Mesenchymal stem cell (in vitro differentiated cells and primary cell): ENCODE data around the gene RARB.

Source experiments
- DNase-seq: peaks from one replicate; pipeline ENCODE4 v3.0.0-alpha.2; 2013
- H2AFZ ChIP-seq: one replicate; pipeline ENCODE4 v1.6.1; 2013; ENCODE audit warnings: low read depth, mild to moderate bottlenecking, control low read depth, inconsistent platforms, low read length, moderate library complexity
- H2AK5ac ChIP-seq: 2 replicates; pipeline ENCODE4 v1.6.1; 2013; ENCODE audit warnings: low read length, moderate library complexity, mild to moderate bottlenecking, inconsistent platforms; ENCODE audit not compliant: severe bottlenecking
- H2BK120ac ChIP-seq: one replicate; pipeline ENCODE4 v1.6.1; 2013; ENCODE audit warnings: low read depth, mild to moderate bottlenecking, inconsistent platforms, low read length, moderate library complexity
- H2BK12ac ChIP-seq, 2 experiments: one replicate each; pipeline ENCODE4 v1.6.1; 2013; ENCODE audit warnings: inconsistent platforms in 2 of 2, low read length in 2 of 2, mild to moderate bottlenecking in 2 of 2, moderate library complexity in 2 of 2, control low read depth in 1 of 2
- H2BK15ac ChIP-seq: one replicate; pipeline ENCODE4 v1.6.1; 2013; ENCODE audit warnings: mild to moderate bottlenecking, low read depth, inconsistent platforms; ENCODE audit not compliant: poor library complexity, severe bottlenecking
- H2BK5ac ChIP-seq: 2 replicates; pipeline ENCODE4 v1.6.1; 2013; ENCODE audit warnings: low read depth, mild to moderate bottlenecking, low read length, control low read depth, inconsistent platforms; ENCODE audit not compliant: poor library complexity, severe bottlenecking
- H3K14ac ChIP-seq, 2 experiments: one replicate each; pipeline ENCODE4 v1.6.1; 2013; ENCODE audit warnings: inconsistent platforms in 2 of 2, low read length in 2 of 2, control low read depth in 1 of 2, mild to moderate bottlenecking in 1 of 2, moderate library complexity in 1 of 2
- H3K18ac ChIP-seq, 2 experiments: one replicate each; pipeline ENCODE4 v1.6.1; 2013; ENCODE audit warnings: inconsistent platforms in 2 of 2, low read length in 2 of 2, control low read depth in 1 of 2, low read depth in 1 of 2, mild to moderate bottlenecking in 1 of 2
- H3K23ac ChIP-seq, 2 experiments: one replicate each; pipeline ENCODE4 v1.6.1; 2013; ENCODE audit warnings: inconsistent platforms in 2 of 2, low read length in 2 of 2, mild to moderate bottlenecking in 2 of 2, moderate library complexity in 2 of 2, control low read depth in 1 of 2
- H3K27ac ChIP-seq: 2 replicates; pipeline ENCODE4 v1.5.1; 2013; ENCODE audit warnings: mild to moderate bottlenecking, moderate library complexity, low read length, control low read depth, inconsistent platforms; ENCODE audit not compliant: poor library complexity, severe bottlenecking
- H3K27me3 ChIP-seq, 2 experiments: 2 replicates each; pipeline versions ENCODE4 v1.6.1 to v1.7.0; 2013; ENCODE audit warnings: low read length in 2 of 2, mild to moderate bottlenecking in 2 of 2, moderate library complexity in 2 of 2, control low read depth in 1 of 2, inconsistent platforms in 1 of 2; ENCODE audit not compliant: control insufficient read depth in 1 of 2, insufficient read depth in 1 of 2
- H3K36me3 ChIP-seq, 2 experiments: 2 replicates each; pipeline versions ENCODE4 v1.6.1 to v1.7.0; 2013; ENCODE audit warnings: low read length in 2 of 2, control low read depth in 1 of 2, inconsistent platforms in 1 of 2, low read depth in 1 of 2, mild to moderate bottlenecking in 1 of 2; ENCODE audit not compliant: insufficient read depth in 2 of 2, control insufficient read depth in 1 of 2
- H3K4ac ChIP-seq, 2 experiments: one replicate each; pipeline ENCODE4 v1.6.1; 2013; ENCODE audit warnings: inconsistent platforms in 2 of 2, low read length in 2 of 2, mild to moderate bottlenecking in 2 of 2, moderate library complexity in 2 of 2, control low read depth in 1 of 2, low read depth in 1 of 2
- H3K4me1 ChIP-seq: 2 replicates; pipeline ENCODE4 v1.6.1; 2013; ENCODE audit warnings: low read depth, low read length, control low read depth; ENCODE audit not compliant: control insufficient read depth, insufficient read depth
- H3K4me2 ChIP-seq: 2 replicates; pipeline ENCODE4 v1.6.1; 2013; ENCODE audit warnings: low read length, mild to moderate bottlenecking, inconsistent platforms; ENCODE audit not compliant: poor library complexity, severe bottlenecking
- H3K4me3 ChIP-seq, 2 experiments: 2 replicates each; pipeline versions ENCODE4 v1.5.1 to v1.7.0; 2013; ENCODE audit warnings: low read length in 2 of 2, mild to moderate bottlenecking in 2 of 2, control low read depth in 1 of 2, low read depth in 1 of 2; ENCODE audit not compliant: insufficient read depth in 1 of 2
- H3K79me1 ChIP-seq: replicated peaks from 2 replicates; pipeline ENCODE4 v1.6.1; 2013; ENCODE audit warnings: mild to moderate bottlenecking, control low read depth, low read length, inconsistent platforms; ENCODE audit not compliant: poor library complexity, severe bottlenecking
- H3K9ac ChIP-seq: 2 replicates; pipeline ENCODE4 v1.7.0; 2013; ENCODE audit warnings: mild to moderate bottlenecking, low read length, moderate library complexity
- H3K9me3 ChIP-seq: 2 replicates; pipeline ENCODE4 v1.7.0; 2013; ENCODE audit warnings: mild to moderate bottlenecking, low read length; ENCODE audit not compliant: control insufficient read depth
- H4K8ac ChIP-seq: one replicate; pipeline ENCODE4 v1.6.1; 2013; ENCODE audit warnings: inconsistent platforms, mild to moderate bottlenecking, low read length, moderate library complexity
- H4K91ac ChIP-seq: one replicate; pipeline ENCODE4 v1.6.1; 2013; ENCODE audit warnings: mild to moderate bottlenecking, low read length, inconsistent platforms
- WGBS: methylation state at CpG from one replicate; pipeline ENCODE4 v1.1.7; 2013; ENCODE audit warnings: mixed read lengths; 5-methylcytosine and 5-hydroxymethylcytosine counted together

The RARB gene

DNA sequence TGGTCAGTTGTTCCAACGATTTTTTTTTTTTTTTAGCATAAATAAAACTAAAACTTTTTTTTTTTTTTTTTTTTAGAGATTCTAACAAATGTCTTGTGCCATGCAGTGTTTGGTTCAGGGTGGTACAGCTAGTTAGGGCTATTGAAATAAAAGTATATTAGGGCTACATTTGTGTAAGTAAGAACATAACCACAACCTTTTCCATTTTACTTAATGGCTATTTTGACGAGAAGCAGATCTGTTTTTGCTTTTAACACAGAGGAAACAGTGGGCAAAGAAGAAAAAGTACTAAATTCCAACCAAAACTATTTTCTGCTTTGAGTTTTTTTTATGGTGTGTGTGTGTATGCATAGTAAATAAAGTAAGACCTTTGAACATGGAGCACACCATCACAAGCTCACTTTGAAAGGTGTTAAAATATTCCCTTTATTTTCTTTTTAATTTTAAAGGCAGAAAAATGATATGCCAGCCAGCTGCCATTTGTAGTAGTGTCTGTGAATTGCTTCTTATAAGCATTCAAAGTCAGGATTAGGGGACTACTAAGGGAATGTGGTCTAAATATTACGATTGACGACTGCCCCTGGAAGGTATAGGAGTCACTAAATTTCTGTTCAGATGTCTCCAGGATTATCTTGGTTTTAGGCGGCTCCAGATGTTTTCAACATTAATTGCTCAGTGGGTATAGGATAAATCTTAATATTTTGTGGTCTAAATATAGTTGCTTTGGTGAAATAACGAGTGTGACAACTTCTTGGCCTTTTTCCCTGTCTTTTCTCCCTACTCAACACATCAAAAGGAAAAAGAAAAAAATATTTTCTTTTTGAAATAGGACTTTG is 3.1 kb downstream of the RARB start:
- Histone ChIP-seq H3K4me2 (no peak overlapping the region), H2AFZ (no peak overlapping the region), H4K91ac (no peak overlapping the region), H2BK15ac (no peak overlapping the region), H2BK12ac (no peak overlapping the region), H3K18ac (no peak overlapping the region), H3K23ac (no peak overlapping the region), H2BK5ac (no peak overlapping the region), H4K8ac (no peak overlapping the region), H3K79me1 (no peaks in the 10 kb centered on the region), H2BK120ac (no peak overlapping the region), H3K4me3 (no peak overlapping the region), H3K4me1 (peaks cover 7% of the 10 kb centered on the region), H3K9ac (no peak overlapping the region), H3K9me3 (no peaks in the 10 kb centered on the region), H2AK5ac (no peak overlapping the region), H3K4ac (no peak overlapping the region), H3K27me3 (no peaks in the 10 kb centered on the region), H3K27ac (no peak overlapping the region), H3K14ac (no peak overlapping the region), H3K36me3 (no peaks in the 10 kb centered on the region)
- WGBS, result 68% methylated on average over 3 of the region's 6 CpGs
- DNase-seq, result peak; percentile 43

- H3K4me1 ChIP-seq, result peaks cover 6% of the 10 kb centered on the region
- no peak overlapping the region for H3K4ac ChIP-seq
- H2AK5ac ChIP-seq, result no peak overlapping the region
- no peaks in the 10 kb centered on the region for H3K79me1 ChIP-seq
- whole genome bisulfite sequencing, result 95% methylated on average over 2 of the region's 4 CpGs
- H3K9ac ChIP-seq, result no peak overlapping the region
- H4K91ac ChIP-seq, result no peak overlapping the region
- no peak overlapping the region for H2AFZ ChIP-seq
- H3K18ac ChIP-seq, result no peak overlapping the region
- no peaks in the 10 kb centered on the region for H3K9me3 ChIP-seq
- H3K23ac ChIP-seq, result no peak overlapping the region
- H2BK120ac ChIP-seq, result no peak overlapping the region
- H3K27ac ChIP-seq, result no peak overlapping the region
- no peak overlapping the region for H4K8ac ChIP-seq
- no peaks in the 10 kb centered on the region for H3K27me3 ChIP-seq
- no peak overlapping the region for H2BK15ac ChIP-seq
- H2BK5ac ChIP-seq, result no peak overlapping the region
- H3K36me3 ChIP-seq, result no peaks in the 10 kb centered on the region
- no peak overlapping the region for H3K4me2 ChIP-seq
- no peak overlapping the region for H3K4me3 ChIP-seq
- DNase-seq, result no peak
- H3K14ac ChIP-seq, result no peak overlapping the region
- no peak overlapping the region for H2BK12ac ChIP-seq
Observed at GRCh38 chr3:25432176-25432720, 4.2 kb downstream of the RARB start.

GRCh38 chr3:25433106-25433505 is 5.0 kb downstream of the RARB start:
- Histone ChIP-seq H3K36me3 (no peaks in the 10 kb centered on the region), H2BK5ac (no peak overlapping the region), H2AFZ (no peak overlapping the region), H3K14ac (no peak overlapping the region), H3K9ac (no peak overlapping the region), H3K79me1 (no peaks in the 10 kb centered on the region), H3K27ac (no peak overlapping the region), H3K4me3 (no peak overlapping the region), H3K23ac (no peak overlapping the region), H3K27me3 (no peaks in the 10 kb centered on the region), H4K91ac (no peak overlapping the region), H3K4me2 (no peak overlapping the region), H3K4me1 (peaks cover 6% of the 10 kb centered on the region), H2BK12ac (no peak overlapping the region), H4K8ac (no peak overlapping the region), H2BK15ac (no peak overlapping the region), H2BK120ac (no peak overlapping the region), H3K9me3 (no peaks in the 10 kb centered on the region), H2AK5ac (no peak overlapping the region), H3K4ac (no peak overlapping the region), H3K18ac (no peak overlapping the region)
- WGBS, result 94% methylated on average over 2 of the region's 2 CpGs
- no peak for DNase-seq

- DNase-seq, result no peak
- H2BK120ac ChIP-seq, result no peak overlapping the region
- H3K27me3 ChIP-seq, result no peaks in the 10 kb centered on the region
- H2AK5ac ChIP-seq, result no peak overlapping the region
- no peak overlapping the region for H3K4ac ChIP-seq
- no peak overlapping the region for H3K9ac ChIP-seq
- H3K23ac ChIP-seq, result no peak overlapping the region
- no peak overlapping the region for H2AFZ ChIP-seq
- 61% methylated on average over 5 of the region's 5 CpGs for WGBS
- H2BK12ac ChIP-seq, result no peak overlapping the region
- no peak overlapping the region for H3K18ac ChIP-seq
- H2BK5ac ChIP-seq, result no peak overlapping the region
- H3K4me1 ChIP-seq, result peaks cover 2% of the 10 kb centered on the region
- H3K4me3 ChIP-seq, result no peak overlapping the region
- no peak overlapping the region for H3K27ac ChIP-seq
- no peak overlapping the region for H4K91ac ChIP-seq
- no peak overlapping the region for H3K14ac ChIP-seq
- no peak overlapping the region for H2BK15ac ChIP-seq
- no peaks in the 10 kb centered on the region for H3K9me3 ChIP-seq
- no peak overlapping the region for H3K4me2 ChIP-seq
- no peaks in the 10 kb centered on the region for H3K79me1 ChIP-seq
- peak overlapping the region; percentile 71 for H4K8ac ChIP-seq
- no peaks in the 10 kb centered on the region for H3K36me3 ChIP-seq
Observed at GRCh38 chr3:25433868-25434267, 5.8 kb downstream of the RARB start.
